CD4-positive, alpha-beta T cell treated with Interleukin-4 for 4 hours (primary cell): ENCODE results near the gene OR10G8.
"Not testable (repeated sequence)": the region's sequence is repeated elsewhere in the genome, so short reads cannot be mapped to it uniquely, and the experiment has no call there.

ENCODE experiments used
- DNase-seq: peaks from one replicate; pipeline ENCODE4 v3.0.0-alpha.2; 2020

OR10G8 gene

DNA sequence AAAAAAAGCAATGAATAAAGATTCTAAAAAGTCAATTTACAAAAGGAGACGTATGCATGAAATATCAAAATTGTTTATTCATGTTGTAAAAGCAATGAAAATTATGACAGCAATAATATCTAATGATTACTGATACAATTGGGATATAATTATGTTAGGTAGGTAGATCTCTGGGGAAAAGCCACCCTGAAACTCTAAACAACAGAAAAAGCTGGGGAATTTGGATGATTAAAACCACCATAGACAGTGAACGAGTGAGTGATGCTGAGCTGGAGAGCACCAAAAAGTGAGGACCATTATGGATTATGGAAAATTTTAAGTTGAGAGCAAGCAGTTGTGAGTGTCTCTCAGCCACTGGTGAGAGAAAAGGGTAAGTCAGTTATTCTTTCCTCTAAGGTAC is at the start of gene OR10G8:
Gene OR10G8, plus strand, starts transcription at position 301 of the 400 bp plus-strand sequence. CDS start 2,825 bp downstream, outside the sequence.
- DNase-seq, result no peak

GRCh38 chr11:123977731-123978347 is 48.8 kb upstream of the OR10G8 start, which contains the start of gene OR10S1:
TSS of gene OR10S1 (minus strand) at chr11:123977781. CDS start at chr11:123977664, 117 bp downstream.
- no peak for DNase-seq

DNA sequence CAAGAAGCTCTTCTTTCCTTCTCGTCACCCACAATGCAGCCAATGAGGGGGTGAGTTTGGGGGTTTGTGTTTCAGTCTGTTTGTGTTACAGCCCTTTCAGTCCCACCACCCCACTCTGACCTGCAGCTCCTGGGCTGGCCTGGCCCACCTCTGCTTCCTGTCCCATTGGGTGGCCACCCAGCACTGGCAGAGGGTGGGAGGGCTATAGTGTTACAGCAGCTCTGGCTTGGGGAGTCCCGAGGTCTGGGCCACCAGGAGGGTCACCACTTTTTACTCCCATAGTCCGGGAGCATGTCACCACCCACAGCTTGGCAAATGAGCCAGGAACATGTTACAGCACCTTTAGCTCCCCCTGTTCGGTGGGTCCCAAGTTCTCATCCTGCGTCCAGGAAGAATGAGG is 47.3 kb upstream of the OR10G8 start:
- DNase-seq, result no peak

DNA sequence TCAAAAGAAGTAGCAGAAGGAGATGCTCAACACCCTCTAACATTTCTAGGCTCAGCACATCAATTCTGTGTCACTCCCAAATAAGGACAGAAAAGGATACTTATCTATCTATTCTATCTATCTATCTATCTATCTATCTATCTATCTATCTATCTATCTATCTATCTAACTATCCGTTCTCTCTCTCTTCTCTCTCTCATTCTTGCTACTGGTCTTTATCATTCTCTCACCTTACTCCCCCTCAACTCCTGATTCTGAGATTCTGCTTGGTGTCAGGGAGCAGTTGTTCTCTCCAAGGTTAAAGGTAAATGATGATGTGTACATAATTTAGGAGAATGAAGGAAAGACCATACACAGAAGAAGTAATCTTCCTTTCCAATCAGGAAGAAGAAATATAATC is 31.5 kb upstream of the OR10G8 start, which contains the start of gene OR10G6:
Gene OR10G6, minus strand, starts transcription at position 43 of the 400 bp plus-strand sequence. Its CDS starts 0 bp downstream, at position 43.
- no peak for DNase-seq

GRCh38 chr11:124012697-124013096 is 13.9 kb upstream of the OR10G8 start, which contains the start of gene OR10G4:
TSS of gene OR10G4 (plus strand) at chr11:124012997. CDS start at chr11:124015575, 2,578 bp downstream.
- DNase-seq, result no peak

GRCh38 chr11:124015837-124016236 is 10.8 kb upstream of the OR10G8 start:
- DNase-seq, result not testable (repeated sequence)

GRCh38 chr11:124036666-124037065 is 10.1 kb downstream of the OR10G8 start:
- no peak for DNase-seq

DNA sequence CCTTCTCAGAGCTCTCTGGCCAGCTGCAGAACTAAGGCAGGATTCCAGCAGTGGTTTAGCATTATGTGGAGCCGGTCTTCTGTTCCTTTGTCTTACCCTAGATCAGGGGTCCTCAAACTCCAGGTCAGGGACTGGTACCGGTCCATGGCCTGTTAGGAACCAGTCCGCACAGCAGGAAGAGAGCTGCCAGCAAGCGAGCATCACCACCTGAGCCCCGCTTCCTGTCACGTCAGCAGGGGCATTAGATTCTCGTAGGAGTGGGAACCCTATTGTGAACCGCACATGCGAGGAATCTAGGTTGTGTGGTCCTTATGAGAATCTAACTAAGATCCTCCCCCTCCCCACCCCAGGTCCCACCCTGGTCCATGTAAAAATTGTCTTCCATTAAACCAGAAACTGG is 13.0 kb downstream of the OR10G8 start:
- no peak for DNase-seq

- DNase-seq, result no peak
These were observed 14.7 kb downstream of the OR10G8 start, which contains the start of gene OR10G7 for GRCh38 chr11:124041254-124041653. TSS of gene OR10G7 (minus strand) at chr11:124041325. CDS start at chr11:124039001, 2,324 bp downstream.

- DNase-seq, result no peak
These were observed 16.8 kb downstream of the OR10G8 start for GRCh38 chr11:124043420-124043819.

- DNase-seq, result no peak
These were observed 24.1 kb downstream of the OR10G8 start for GRCh38 chr11:124050748-124051147.

DNA sequence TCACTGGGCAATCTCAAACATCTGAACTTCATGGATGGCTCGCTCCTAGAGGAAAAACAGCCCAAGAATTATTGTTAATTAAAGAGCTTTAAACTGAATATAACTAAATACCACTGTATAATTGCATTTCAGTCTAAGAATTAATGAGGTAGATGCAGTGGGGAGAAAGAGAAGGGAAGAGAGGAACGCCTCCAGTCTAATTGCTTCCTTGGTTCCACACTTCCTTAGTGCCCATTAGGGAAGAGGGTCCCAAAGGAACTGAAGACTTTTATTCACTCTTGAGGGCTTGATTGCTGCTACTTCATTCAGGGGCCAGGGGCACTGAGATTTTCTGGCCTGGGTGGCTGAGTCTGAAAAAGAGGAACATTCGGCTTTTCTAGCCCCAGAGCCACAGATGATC is 26.4 kb downstream of the OR10G8 start:
- DNase-seq, result no peak

DNA sequence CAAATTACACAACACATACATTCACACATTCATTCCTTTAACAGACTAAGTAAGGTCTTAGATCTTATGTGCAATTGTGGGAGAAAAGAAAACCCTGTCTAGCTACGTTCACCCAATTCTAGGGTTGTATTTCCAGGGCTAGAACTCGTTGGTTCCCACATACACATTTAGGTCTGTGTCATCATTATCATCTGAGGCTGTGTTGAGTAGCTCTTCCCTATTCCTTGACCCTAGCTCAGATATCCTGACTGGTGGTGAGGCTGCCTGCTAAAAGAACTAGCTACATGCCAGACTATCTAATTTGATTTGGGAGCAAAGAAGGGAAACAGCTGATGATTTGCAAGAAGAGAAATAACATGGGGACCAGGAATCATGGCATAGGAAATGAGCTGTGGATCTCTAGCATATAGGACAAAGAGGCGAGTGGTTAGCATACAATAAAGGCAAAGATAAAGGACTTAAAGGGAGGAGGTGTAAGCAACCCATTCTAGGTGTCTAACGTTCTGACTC is 42.1 kb downstream of the OR10G8 start:
- no peak for DNase-seq

DNA sequence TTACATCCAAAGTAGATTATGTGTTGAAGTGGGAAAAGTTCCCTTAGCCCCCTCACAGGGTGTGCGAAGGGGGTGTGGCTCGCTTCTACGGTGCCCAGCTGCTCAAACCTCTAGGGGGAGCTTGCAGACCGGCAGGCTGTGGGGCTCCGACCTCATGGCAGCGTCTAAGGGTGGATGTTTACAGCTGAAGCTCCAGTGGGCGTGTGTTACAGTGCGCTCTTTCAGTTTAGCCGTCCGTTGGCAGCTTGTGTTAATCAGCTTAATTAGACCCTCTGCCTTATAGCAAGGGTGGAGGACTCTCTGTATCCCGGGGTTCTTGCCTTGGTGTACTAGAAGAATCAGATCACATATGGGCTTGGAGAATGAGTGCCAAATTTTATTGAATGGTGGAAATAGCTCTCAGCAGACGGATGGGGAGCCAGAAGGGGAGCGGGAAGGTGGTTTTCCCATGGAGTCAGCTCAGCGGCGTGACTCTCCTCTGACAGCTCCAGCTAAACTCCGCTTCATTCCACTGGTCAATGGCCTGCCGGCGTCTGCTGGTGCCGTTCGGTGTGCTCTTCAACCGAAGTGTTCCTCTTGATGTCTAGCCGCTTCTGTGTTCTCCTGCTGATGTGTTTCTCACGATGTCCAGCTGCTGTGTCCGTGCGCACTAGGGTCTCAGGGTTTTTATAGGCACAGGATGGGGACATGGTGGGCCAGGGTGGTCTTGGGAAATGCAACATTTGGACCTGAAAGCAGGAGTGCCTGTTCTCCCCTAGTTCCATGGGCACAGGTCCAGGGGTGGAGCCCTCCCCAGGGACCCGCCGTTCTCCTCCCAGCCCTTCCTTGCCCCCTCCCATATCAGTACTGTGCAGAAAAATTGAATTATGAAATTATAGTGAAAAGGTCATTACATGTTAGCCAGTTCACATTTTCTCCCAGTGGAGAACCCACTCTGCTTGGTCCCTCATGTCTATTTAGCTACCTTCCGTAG is 43.1 kb downstream of the OR10G8 start:
- peak; percentile 8 for DNase-seq

GRCh38 chr11:124070915-124071622 is 44.5 kb downstream of the OR10G8 start:
- peak; percentile 56 for DNase-seq

GRCh38 chr11:124071623-124071948 is 45.0 kb downstream of the OR10G8 start:
- DNase-seq, result no peak

GRCh38 chr11:124072147-124072546 is 45.5 kb downstream of the OR10G8 start:
- DNase-seq, result no peak

DNA sequence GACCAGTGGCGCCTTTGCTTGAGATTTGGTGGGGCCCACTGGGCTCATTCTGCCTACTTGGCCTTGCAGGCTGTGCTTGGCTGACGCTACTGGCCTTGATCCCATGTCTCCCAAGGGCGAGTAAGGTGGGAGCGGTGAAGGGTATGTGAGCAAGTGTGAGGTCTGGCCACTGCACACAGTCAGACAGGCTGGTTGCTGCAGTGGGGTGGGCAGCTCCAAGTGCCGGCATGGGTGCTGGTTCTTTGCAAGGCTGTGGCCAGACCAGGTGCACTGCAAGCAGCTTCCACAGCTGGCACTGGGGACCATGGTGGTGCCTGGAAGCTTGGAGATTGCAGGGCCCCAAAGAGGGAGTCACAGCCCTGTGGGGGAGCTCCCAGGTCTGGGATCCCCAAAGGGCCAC is 48.0 kb downstream of the OR10G8 start:
- DNase-seq, result no peak

DNA sequence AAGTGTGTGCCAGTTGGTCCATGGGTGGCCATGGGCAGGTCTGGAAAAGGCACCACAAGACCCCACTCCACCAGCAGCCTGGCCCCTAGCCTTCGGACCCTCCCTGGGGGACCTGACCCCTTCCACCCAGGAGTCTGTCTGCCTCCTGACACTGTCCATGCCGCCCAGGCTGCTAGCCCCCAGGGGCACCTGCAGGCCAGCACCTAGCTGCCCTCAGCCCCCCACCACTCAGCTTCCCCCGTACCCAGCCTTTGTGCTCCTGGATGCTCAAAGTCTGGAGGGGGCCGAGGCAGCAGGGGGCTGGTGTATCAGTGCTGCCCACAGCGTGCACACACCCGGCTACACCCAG is 48.9 kb downstream of the OR10G8 start:
- no peak for DNase-seq

DNA sequence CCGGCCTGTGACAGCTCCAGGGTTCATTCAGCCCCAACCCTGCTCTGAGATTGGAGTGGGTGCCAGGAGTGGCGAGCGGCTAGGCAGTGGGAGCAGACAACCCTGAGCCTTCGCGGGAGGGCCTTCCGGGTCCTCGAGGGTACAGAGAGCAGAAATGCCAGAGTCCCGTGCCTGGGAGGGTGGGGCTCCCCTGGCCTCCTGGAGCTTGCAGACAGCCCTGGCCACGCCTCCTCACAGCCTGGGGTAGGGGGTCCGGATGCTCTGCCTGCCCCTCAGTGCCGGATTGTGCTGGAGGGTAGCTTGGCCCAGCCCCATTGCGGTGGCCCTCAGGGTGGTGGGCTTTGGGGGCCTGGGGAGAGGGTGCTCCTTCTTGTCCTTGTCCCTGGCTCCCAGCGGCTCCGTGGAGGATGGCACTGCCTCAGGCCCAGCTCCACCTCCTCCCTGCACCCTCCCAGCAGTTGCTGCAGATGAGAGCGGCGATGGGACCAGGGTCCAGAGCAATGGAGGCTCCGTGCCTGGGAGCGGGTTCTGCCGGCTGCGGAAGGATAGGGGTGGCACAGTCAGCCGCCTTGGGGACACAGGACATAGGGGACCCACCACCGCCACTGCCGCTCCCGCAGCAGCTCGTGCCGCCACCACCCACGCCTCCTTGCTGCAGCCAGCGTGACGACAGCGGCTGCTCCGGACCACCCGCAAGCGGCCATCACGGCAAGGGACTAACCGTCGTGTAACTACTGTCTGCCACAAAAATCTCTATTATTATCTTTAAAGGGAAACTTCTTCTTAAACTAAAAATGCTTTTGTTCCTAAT is 49.4 kb downstream of the OR10G8 start:
- no peak for DNase-seq

DNA sequence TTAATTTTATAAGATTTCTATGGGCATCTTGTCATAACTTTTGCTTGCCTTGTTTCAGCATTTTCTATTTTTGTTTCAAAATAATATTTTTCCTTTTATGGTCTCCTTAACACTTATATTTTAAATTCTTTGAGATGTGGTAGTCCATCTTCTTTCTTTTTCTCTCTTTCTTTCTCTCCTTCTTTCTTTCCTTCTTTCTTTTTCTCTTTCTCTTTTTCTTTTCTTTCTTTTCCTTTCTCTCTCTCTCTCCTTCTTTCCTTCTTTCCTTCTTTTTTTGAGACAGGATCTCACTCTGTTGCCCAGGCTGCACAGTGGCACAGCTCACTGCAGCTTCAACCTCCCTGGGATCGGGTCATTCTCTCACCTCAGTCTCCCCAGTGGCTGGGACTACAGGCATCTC is 50.7 kb downstream of the OR10G8 start:
- no peak for DNase-seq

GRCh38 chr11:124078591-124078990 is 52.0 kb downstream of the OR10G8 start:
- DNase-seq, result no peak
